T-cell (primary cell): ENCODE measurements around the gene DMTF1. TPM values are rescaled to one million over a fixed set of nuclear protein-coding genes. Genes with fewer than 3 reads are reported as not detected.

ENCODE experiments used
- ATAC-seq, 4 experiments: fragments of 200-7000 bp in 3 of 4; fragments of 150-1000 bp in 1 of 4; cut with Tn5 transposase; replicated peaks in 1 of 4; 1 replicate in 3 of 4; 2 replicates in 1 of 4; pipeline ENCODE4 v1.10.0; 2021; ENCODE audit warnings: moderate library complexity in 3 of 4, mild to moderate bottlenecking in 2 of 4, moderate number of reproducible peaks in 1 of 4
- CTCF ChIA-PET, 2 donors: fragments of 300-600 bp; sonication (Branson Sonifier 250); formaldehyde crosslinking; loops; one replicate each; lab custom pipeline; 2022; ENCODE audit warnings: antibody characterized with exemption in 2 of 2; lab: Charles Lee
- POLR2A ChIA-PET, 2 donors: fragments of 300-600 bp; sonication (Branson Sonifier 250); formaldehyde crosslinking; loops; one replicate each; lab custom pipeline; 2022; ENCODE audit warnings: antibody characterized with exemption in 2 of 2; lab: Charles Lee
- DNase-seq, 35 experiments: peaks; one replicate each; pipeline versions ENCODE4 v3.0.0 to v3.0.0-alpha.2; 2013 to 2023
- H3K27ac ChIP-seq: one replicate; pipeline ENCODE4 v1.5.1; 2013; ENCODE audit warnings: low read length
- H3K27me3 ChIP-seq, 2 experiments: replicated peaks in 1 of 2; 1 replicate in 1 of 2; 2 replicates in 1 of 2; pipeline versions ENCODE4 v1.6.1 to v1.7.0; 2013; ENCODE audit warnings: low read length in 1 of 2, mixed read lengths in 1 of 2; ENCODE audit not compliant: control insufficient read depth in 2 of 2, insufficient read depth in 2 of 2; ENCODE audit errors: extremely low read depth in 1 of 2
- H3K36me3 ChIP-seq, 2 donors: 1 replicate in 1 of 2; 2 replicates in 1 of 2; pipeline versions ENCODE4 v1.6.1 to v1.7.0; 2013; ENCODE audit warnings: low read length in 1 of 2; ENCODE audit not compliant: control insufficient read depth in 2 of 2, insufficient read depth in 1 of 2; ENCODE audit errors: extremely low read depth in 1 of 2
- H3K4me1 ChIP-seq, 2 experiments: 1 replicate in 1 of 2; 2 replicates in 1 of 2; pipeline versions ENCODE4 v1.6.1 to v1.7.0; 2013; ENCODE audit warnings: low read length in 2 of 2, mixed read lengths in 1 of 2; ENCODE audit not compliant: insufficient read depth in 2 of 2, control insufficient read depth in 1 of 2; ENCODE audit errors: extremely low read depth in 1 of 2
- H3K4me3 ChIP-seq, 2 donors: 1 replicate in 1 of 2; 2 replicates in 1 of 2; pipeline versions ENCODE4 v1.5.1 to v1.7.0; 2013; ENCODE audit warnings: mild to moderate bottlenecking in 2 of 2, low read length in 1 of 2, moderate library complexity in 1 of 2; ENCODE audit not compliant: control insufficient read depth in 1 of 2; ENCODE audit errors: extremely low read depth in 1 of 2
- H3K9me3 ChIP-seq: 2 replicates; pipeline ENCODE4 v1.7.0; 2013
- H3K27ac Mint-ChIP-seq, 2 donors: one replicate each; pipeline ENCODE4 v1.8.0; 2020 to 2021; ENCODE audit warnings: mild to moderate bottlenecking in 2 of 2, mixed read lengths in 2 of 2
- H3K27me3 Mint-ChIP-seq, 2 donors: one replicate each; pipeline ENCODE4 v1.8.0; 2021 to 2022; ENCODE audit warnings: mixed read lengths in 2 of 2
- H3K36me3 Mint-ChIP-seq: one replicate; pipeline ENCODE4 v1.8.0; 2021; ENCODE audit warnings: mixed read lengths
- H3K4me1 Mint-ChIP-seq, 3 donors: one replicate each; pipeline ENCODE4 v1.8.0; 2020 to 2022; ENCODE audit warnings: mixed read lengths in 3 of 3, mild to moderate bottlenecking in 1 of 3
- H3K4me3 Mint-ChIP-seq, 3 donors: one replicate each; pipeline ENCODE4 v1.8.0; 2020 to 2022; ENCODE audit warnings: mild to moderate bottlenecking in 3 of 3, mixed read lengths in 3 of 3, moderate library complexity in 3 of 3
- H3K9me3 Mint-ChIP-seq, 3 donors: one replicate each; pipeline ENCODE4 v1.8.0; 2020 to 2022; ENCODE audit warnings: mixed read lengths in 3 of 3
- WGBS: methylation state at CpG from one replicate; pipeline ENCODE4 v1.1.5; 2013; ENCODE audit warnings: missing lambda C conversion rate; ENCODE audit not compliant: insufficient coverage; 5-methylcytosine and 5-hydroxymethylcytosine counted together
- total RNA-seq, 35 experiments: library from RNA in 6 of 35; stranded (reverse) in 6 of 35; fragments of 120-200 nt in 1 of 35; gene quantifications; one replicate each; pipeline versions ENCODE4 v1.2.1 to v1.2.4 and lab custom pipeline; 2013 to 2026

Gene DMTF1
- total RNA-seq, 5 donors from 2014 or later (not counting 1 experiment from before 2014, with no cell fraction given): 128 to 176 (median 136) TPM

- Mint-ChIP-seq H3K27ac (peak overlapping the region; percentile 37 to 79), H3K36me3 (no peaks in the 10 kb centered on the region), H3K4me3 (peak overlapping the region; percentile 81 to 100 (median 98)), H3K4me1 (peaks cover 33 to 47% (median 37%) of the 10 kb centered on the region in 3 donors), H3K27me3 (no peaks in the 10 kb centered on the region), H3K9me3 (no peaks in the 10 kb centered on the region)
- Histone ChIP-seq H3K9me3 (no peaks in the 10 kb centered on the region), H3K4me3 (peak overlapping the region; percentile 85 to 94), H3K4me1 (peaks cover 19 to 35% of the 10 kb centered on the region in 2 experiments), H3K27ac (peak overlapping the region; percentile 7), H3K27me3 (peaks cover 2 to 8% of the 10 kb centered on the region in 2 experiments), H3K36me3 (no peaks in the 10 kb centered on the region)
- ATAC-seq (no peak), DNase-seq (no peak)
- ChIA-PET CTCF (interaction anchor here in 1 of 2 donors (0.8 to 2.9 kb wide), 7 partner anchors 10 to 242 kb away, joined by 3 to 18 read pairs (median 5); partner anchors contain the start of gene DMTF1), POLR2A (interaction anchor here (0.5 to 4.2 kb wide), 11 partner anchors 9 to 655 kb away, joined by 3 to 41 read pairs (median 4); partner anchors contain the start of genes DMTF1 (in 2 of the 2), DBF4 (in 1 of the 2) and SLC25A40 (in 1 of the 2))
- 20% methylated on average over 9 of the region's 17 CpGs for WGBS
Observed at GRCh38 chr7:87220734-87221215, 68.5 kb downstream of the DMTF1 start.

GRCh38 chr7:87223666-87224065, 71.4 kb downstream of the DMTF1 start:
- DNase-seq (no peak), ATAC-seq (no peak)
- no peaks in the 10 kb centered on the region for H3K36me3 ChIP-seq
- H3K27ac ChIP-seq: no peak overlapping the region
- peaks cover 0 to 3% of the 10 kb centered on the region in 2 donors for H3K27me3 Mint-ChIP-seq
- H3K4me3 ChIP-seq: no peak overlapping the region
- POLR2A ChIA-PET: no interaction called here
- no peak overlapping the region for H3K4me3 Mint-ChIP-seq
- peaks cover 0 to 11% of the 10 kb centered on the region in 2 experiments for H3K4me1 ChIP-seq
- no peak overlapping the region for H3K27ac Mint-ChIP-seq
- no peaks in the 10 kb centered on the region for H3K36me3 Mint-ChIP-seq
- CTCF ChIA-PET: interaction anchor here (0.6 to 0.7 kb wide), 2 partner anchors 60 to 195 kb away, joined by 7 to 8 read pairs; no protein-coding TSS in a partner anchor
- H3K9me3 Mint-ChIP-seq: no peaks in the 10 kb centered on the region
- no peaks in the 10 kb centered on the region for H3K9me3 ChIP-seq
- H3K4me1 Mint-ChIP-seq: peaks cover 13 to 35% (median 16%) of the 10 kb centered on the region in 3 donors
- H3K27me3 ChIP-seq: peaks cover 2 to 8% of the 10 kb centered on the region in 2 experiments
- no CpG with 5 or more reads among the region's 1 CpG for WGBS

- Mint-ChIP-seq H3K9me3 (no peaks in the 10 kb centered on the region), H3K36me3 (no peaks in the 10 kb centered on the region), H3K4me1 (peaks cover 8 to 21% (median 13%) of the 10 kb centered on the region in 3 donors), H3K27ac (no peak overlapping the region), H3K4me3 (no peak overlapping the region), H3K27me3 (peaks cover 0 to 3% of the 10 kb centered on the region in 2 donors)
- Histone ChIP-seq H3K36me3 (no peaks in the 10 kb centered on the region), H3K27ac (no peak overlapping the region), H3K4me1 (peaks cover 0 to 5% of the 10 kb centered on the region in 2 experiments), H3K27me3 (peaks cover 2 to 13% of the 10 kb centered on the region in 2 experiments), H3K4me3 (no peak overlapping the region), H3K9me3 (no peaks in the 10 kb centered on the region)
- ATAC-seq (no peak), DNase-seq (no peak)
- WGBS: 100% methylated on average over 1 of the region's 1 CpG
- POLR2A ChIA-PET: no interaction called here
- CTCF ChIA-PET: interaction anchor here in 1 of 2 donors (1.2 kb wide), 1 partner anchor 9 kb away, joined by 3 read pairs; no protein-coding TSS in a partner anchor
Observed at GRCh38 chr7:87225696-87226095, 73.4 kb downstream of the DMTF1 start.

- ATAC-seq: no peak
- Histone ChIP-seq H3K4me1 (no peaks in the 10 kb centered on the region), H3K27me3 (peaks cover 2 to 15% of the 10 kb centered on the region in 2 experiments), H3K9me3 (no peaks in the 10 kb centered on the region), H3K4me3 (no peak overlapping the region), H3K27ac (no peak overlapping the region), H3K36me3 (no peaks in the 10 kb centered on the region)
- Mint-ChIP-seq H3K9me3 (no peaks in the 10 kb centered on the region), H3K27me3 (peaks cover 0 to 3% of the 10 kb centered on the region in 2 donors), H3K27ac (no peak overlapping the region), H3K4me3 (no peak overlapping the region), H3K4me1 (peaks cover 4 to 14% (median 7%) of the 10 kb centered on the region in 3 donors), H3K36me3 (no peaks in the 10 kb centered on the region)
- ChIA-PET POLR2A (interaction anchor here in 1 of 2 donors (1.5 kb wide), 1 partner anchor 42 kb away, joined by 6 read pairs; no protein-coding TSS in a partner anchor), CTCF (interaction anchor here in 1 of 2 donors (1.2 kb wide), 2 partner anchors 8 to 10 kb away, joined by 3 read pairs; no protein-coding TSS in a partner anchor)
- no peak for DNase-seq
- 50% methylated on average over 1 of the region's 3 CpGs for WGBS
Observed at GRCh38 chr7:87226495-87226894, 74.2 kb downstream of the DMTF1 start.

GRCh38 chr7:87231258-87231657, 79.0 kb downstream of the DMTF1 start:
- Histone ChIP-seq H3K4me3 (no peak overlapping the region), H3K9me3 (no peaks in the 10 kb centered on the region), H3K4me1 (no peaks in the 10 kb centered on the region), H3K27me3 (peaks cover 0 to 11% of the 10 kb centered on the region in 2 experiments), H3K36me3 (no peaks in the 10 kb centered on the region), H3K27ac (no peak overlapping the region)
- Mint-ChIP-seq H3K36me3 (no peaks in the 10 kb centered on the region), H3K27me3 (peaks cover 0 to 3% of the 10 kb centered on the region in 2 donors), H3K4me3 (no peak overlapping the region), H3K4me1 (peaks cover 2 to 11% (median 4%) of the 10 kb centered on the region in 3 donors), H3K27ac (no peak overlapping the region), H3K9me3 (no peaks in the 10 kb centered on the region)
- no peak for ATAC-seq
- WGBS: 91% methylated on average over 5 of the region's 7 CpGs
- POLR2A ChIA-PET: no interaction called here
- no peak for DNase-seq
- CTCF ChIA-PET: interaction anchor here (0.8 to 1.5 kb wide), 3 partner anchors 10 to 304 kb away, joined by 3 to 4 read pairs (median 4); no protein-coding TSS in a partner anchor

- Mint-ChIP-seq H3K4me3 (no peak overlapping the region), H3K27me3 (peaks cover under 1 to 3% of the 10 kb centered on the region in 2 donors), H3K4me1 (peaks cover 0 to 6% (median under 1%) of the 10 kb centered on the region in 3 donors), H3K9me3 (no peaks in the 10 kb centered on the region), H3K36me3 (no peaks in the 10 kb centered on the region), H3K27ac (no peak overlapping the region)
- H3K27ac ChIP-seq: no peak overlapping the region
- DNase-seq (no peak), ATAC-seq (no peak)
- POLR2A ChIA-PET: no interaction called here
- H3K36me3 ChIP-seq: no peaks in the 10 kb centered on the region
- CTCF ChIA-PET: no interaction called here
- no peak overlapping the region for H3K4me3 ChIP-seq
- H3K4me1 ChIP-seq: no peaks in the 10 kb centered on the region
- H3K9me3 ChIP-seq: no peaks in the 10 kb centered on the region
- peaks cover 0 to 11% of the 10 kb centered on the region in 2 experiments for H3K27me3 ChIP-seq
Observed at GRCh38 chr7:87231711-87232110, 79.5 kb downstream of the DMTF1 start.
